ENCODE measurements around the gene VPS16.

- no peak for TF ChIP-seq CTCF (conservative IDR thresholded peaks at IDR 0.05; ENCODE audit: low read length)
- TF ChIP-seq EZH2phosphoT487 (IDR thresholded peaks at IDR 0.05; ENCODE audit: borderline replicate concordance, low read depth, low read length), result no peak
Observed at GRCh38 chr20:2874456-2874855, 33.9 kb downstream of the VPS16 start.
